Prostate gland (tissue), 2 donors: ENCODE data around the gene AMIGO2.

Source experiments
- POLR2A ChIP-seq: fragments of 450-650 bp; IDR thresholded peaks from one replicate; pipeline ENCODE4 v1.6.1; 2016; ENCODE audit warnings: antibody characterized with exemption, mild to moderate bottlenecking
- POLR2AphosphoS5 ChIP-seq: sonication (generic); formaldehyde crosslinking; IDR thresholded peaks from one replicate; pipeline ENCODE4 v1.6.1; 2017; ENCODE audit warnings: antibody characterized with exemption
- TF ChIP-seq, protein P1 (sequence below), 4 experiments: fragments of 200-600 bp in 2 of 4; fragments of 450-650 bp in 2 of 4; sonication (generic) in 2 of 4; IDR thresholded peaks; 1 replicate in 3 of 4; 2 replicates in 1 of 4; pipeline ENCODE4 v1.5.1; 2016 to 2019; ENCODE audit warnings: antibody characterized with exemption in 4 of 4, mild to moderate bottlenecking in 2 of 4, moderate library complexity in 2 of 4

DNA sequence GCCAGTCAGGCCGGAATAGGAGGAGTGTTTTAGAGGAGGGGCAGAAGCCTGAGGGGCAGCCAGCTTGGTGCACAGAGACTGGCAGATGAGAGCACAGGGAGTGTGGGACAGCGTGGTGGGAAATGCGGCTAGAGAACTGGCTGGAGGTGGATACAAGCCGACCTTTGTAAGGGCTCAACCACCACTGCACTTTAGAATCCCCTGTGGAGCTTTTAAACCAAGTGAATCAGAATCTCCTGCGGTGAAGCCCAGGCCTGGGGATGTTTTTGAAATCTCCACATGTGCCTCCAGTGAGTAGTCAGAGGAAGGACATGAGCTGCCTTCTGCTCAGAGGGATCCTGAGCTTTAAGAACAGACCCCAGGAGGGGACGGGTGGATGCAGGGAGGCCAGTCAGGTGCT lies 11.2 kb downstream of the AMIGO2 start:
- TF ChIP-seq POLR2A (no peak), POLR2AphosphoS5 (no peak)
- TF ChIP-seq, protein P1, sequence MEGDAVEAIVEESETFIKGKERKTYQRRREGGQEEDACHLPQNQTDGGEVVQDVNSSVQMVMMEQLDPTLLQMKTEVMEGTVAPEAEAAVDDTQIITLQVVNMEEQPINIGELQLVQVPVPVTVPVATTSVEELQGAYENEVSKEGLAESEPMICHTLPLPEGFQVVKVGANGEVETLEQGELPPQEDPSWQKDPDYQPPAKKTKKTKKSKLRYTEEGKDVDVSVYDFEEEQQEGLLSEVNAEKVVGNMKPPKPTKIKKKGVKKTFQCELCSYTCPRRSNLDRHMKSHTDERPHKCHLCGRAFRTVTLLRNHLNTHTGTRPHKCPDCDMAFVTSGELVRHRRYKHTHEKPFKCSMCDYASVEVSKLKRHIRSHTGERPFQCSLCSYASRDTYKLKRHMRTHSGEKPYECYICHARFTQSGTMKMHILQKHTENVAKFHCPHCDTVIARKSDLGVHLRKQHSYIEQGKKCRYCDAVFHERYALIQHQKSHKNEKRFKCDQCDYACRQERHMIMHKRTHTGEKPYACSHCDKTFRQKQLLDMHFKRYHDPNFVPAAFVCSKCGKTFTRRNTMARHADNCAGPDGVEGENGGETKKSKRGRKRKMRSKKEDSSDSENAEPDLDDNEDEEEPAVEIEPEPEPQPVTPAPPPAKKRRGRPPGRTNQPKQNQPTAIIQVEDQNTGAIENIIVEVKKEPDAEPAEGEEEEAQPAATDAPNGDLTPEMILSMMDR (IDR thresholded peaks at IDR 0.05): no peak
